ENCODE measurements around the gene XYLT1.
"Not testable (repeated sequence)": the region's sequence is repeated elsewhere in the genome, so short reads cannot be mapped to it uniquely, and the experiment has no call there.

The XYLT1 gene

GRCh38 chr16:17313085-17313611 lies 157.6 kb downstream of the XYLT1 start:
- no peak for TF ChIP-seq CTCF (conservative IDR thresholded peaks at IDR 0.05; ENCODE audit: low read length)
- no peak overlapping the region for H3K4me3 ChIP-seq (ENCODE audit: low read length)
- DNase-seq (ENCODE audit: low read depth): peak; percentile 92

GRCh38 chr16:17312094-17312710 lies 158.6 kb downstream of the XYLT1 start:
- no peak overlapping the region for H3K4me3 ChIP-seq (ENCODE audit: low read length)
- DNase-seq (ENCODE audit: low read depth): no peak
- no peak for TF ChIP-seq CTCF (conservative IDR thresholded peaks at IDR 0.05; ENCODE audit: low read length)

GRCh38 chr16:17311333-17312093 lies 159.2 kb downstream of the XYLT1 start:
- no peak for TF ChIP-seq CTCF (conservative IDR thresholded peaks at IDR 0.05; ENCODE audit: low read length)
- DNase-seq (ENCODE audit: low read depth): no peak
- H3K4me3 ChIP-seq (ENCODE audit: low read length): no peak overlapping the region

- H3K4me3 ChIP-seq (ENCODE audit: low read length): no peak overlapping the region
- DNase-seq (ENCODE audit: low read depth): no peak
- no peak for TF ChIP-seq CTCF (conservative IDR thresholded peaks at IDR 0.05; ENCODE audit: low read length)
These were observed 161.2 kb downstream of the XYLT1 start for GRCh38 chr16:17309510-17309909.

GRCh38 chr16:17308186-17308585 lies 162.6 kb downstream of the XYLT1 start:
- DNase-seq (ENCODE audit: low read depth): no peak
- no peak for TF ChIP-seq CTCF (conservative IDR thresholded peaks at IDR 0.05; ENCODE audit: low read length)
- no peak overlapping the region for H3K4me3 ChIP-seq (ENCODE audit: low read length)

GRCh38 chr16:17307504-17307903 lies 163.3 kb downstream of the XYLT1 start:
- no peak overlapping the region for H3K4me3 ChIP-seq (ENCODE audit: low read length)
- TF ChIP-seq CTCF (conservative IDR thresholded peaks at IDR 0.05; ENCODE audit: low read length): no peak
- no peak for DNase-seq (ENCODE audit: low read depth)

GRCh38 chr16:17306745-17307144 lies 164.0 kb downstream of the XYLT1 start:
- DNase-seq (ENCODE audit: low read depth): no peak
- TF ChIP-seq CTCF (conservative IDR thresholded peaks at IDR 0.05; ENCODE audit: low read length): no peak
- no peak overlapping the region for H3K4me3 ChIP-seq (ENCODE audit: low read length)

- H3K4me3 ChIP-seq (ENCODE audit: low read length): not testable (repeated sequence)
These were observed 164.5 kb downstream of the XYLT1 start for GRCh38 chr16:17306211-17306610.

More at GRCh38 chr16:17306211-17306610, 164.5 kb downstream of the XYLT1 start:
- DNase-seq (ENCODE audit: low read depth): not testable (repeated sequence)
